GM23338 (cell line): Measurements from ENCODE around the gene DCBLD1.

ENCODE experiments used
- CTCF ChIP-seq, 2 experiments: fragments of 200-600 bp in 1 of 2; sonication (generic) in 1 of 2; conservative IDR thresholded peaks; 2 replicates each; pipeline versions ENCODE4 v1.5.1 to v1.6.1; 2016 to 2017; ENCODE audit warnings: antibody characterized with exemption in 2 of 2, low read depth in 2 of 2, mild to moderate bottlenecking in 2 of 2, moderate library complexity in 1 of 2
- EZH2 ChIP-seq: fragments of 200-600 bp; sonication (generic); IDR thresholded peaks from one replicate; pipeline ENCODE4 v1.8.0; 2017; ENCODE audit warnings: antibody characterized with exemption, mild to moderate bottlenecking, low read depth; ENCODE audit not compliant: unreplicated experiment
- POLR2AphosphoS5 ChIP-seq: IDR thresholded peaks from 2 replicates; pipeline ENCODE4 v1.6.1; 2016; ENCODE audit warnings: antibody characterized with exemption, low read depth
- TF ChIP-seq, protein P1 (sequence below): IDR thresholded peaks from one replicate; pipeline ENCODE4 v1.6.1; 2018; ENCODE audit warnings: antibody characterized with exemption; ENCODE audit not compliant: unreplicated experiment

- TF ChIP-seq, protein P1, sequence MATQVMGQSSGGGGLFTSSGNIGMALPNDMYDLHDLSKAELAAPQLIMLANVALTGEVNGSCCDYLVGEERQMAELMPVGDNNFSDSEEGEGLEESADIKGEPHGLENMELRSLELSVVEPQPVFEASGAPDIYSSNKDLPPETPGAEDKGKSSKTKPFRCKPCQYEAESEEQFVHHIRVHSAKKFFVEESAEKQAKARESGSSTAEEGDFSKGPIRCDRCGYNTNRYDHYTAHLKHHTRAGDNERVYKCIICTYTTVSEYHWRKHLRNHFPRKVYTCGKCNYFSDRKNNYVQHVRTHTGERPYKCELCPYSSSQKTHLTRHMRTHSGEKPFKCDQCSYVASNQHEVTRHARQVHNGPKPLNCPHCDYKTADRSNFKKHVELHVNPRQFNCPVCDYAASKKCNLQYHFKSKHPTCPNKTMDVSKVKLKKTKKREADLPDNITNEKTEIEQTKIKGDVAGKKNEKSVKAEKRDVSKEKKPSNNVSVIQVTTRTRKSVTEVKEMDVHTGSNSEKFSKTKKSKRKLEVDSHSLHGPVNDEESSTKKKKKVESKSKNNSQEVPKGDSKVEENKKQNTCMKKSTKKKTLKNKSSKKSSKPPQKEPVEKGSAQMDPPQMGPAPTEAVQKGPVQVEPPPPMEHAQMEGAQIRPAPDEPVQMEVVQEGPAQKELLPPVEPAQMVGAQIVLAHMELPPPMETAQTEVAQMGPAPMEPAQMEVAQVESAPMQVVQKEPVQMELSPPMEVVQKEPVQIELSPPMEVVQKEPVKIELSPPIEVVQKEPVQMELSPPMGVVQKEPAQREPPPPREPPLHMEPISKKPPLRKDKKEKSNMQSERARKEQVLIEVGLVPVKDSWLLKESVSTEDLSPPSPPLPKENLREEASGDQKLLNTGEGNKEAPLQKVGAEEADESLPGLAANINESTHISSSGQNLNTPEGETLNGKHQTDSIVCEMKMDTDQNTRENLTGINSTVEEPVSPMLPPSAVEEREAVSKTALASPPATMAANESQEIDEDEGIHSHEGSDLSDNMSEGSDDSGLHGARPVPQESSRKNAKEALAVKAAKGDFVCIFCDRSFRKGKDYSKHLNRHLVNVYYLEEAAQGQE: no peak
- TF ChIP-seq EZH2 (no peak), POLR2AphosphoS5 (no peak), CTCF (conservative IDR thresholded peaks at IDR 0.05; ENCODE audit: low read depth in 2 of 2) (no peak)
Measured at GRCh38 chr6:117548797-117549301, 66.4 kb downstream of the DCBLD1 start.
